GM12878 (cell line): ENCODE measurements around the gene LDLR.

Experiments used
- EZH2 ChIP-seq: IDR thresholded peaks from 2 replicates; pipeline ENCODE4 v1.6.1; 2012; ENCODE audit warnings: low read depth, mild to moderate bottlenecking, control low read depth, inconsistent platforms, low read length, borderline replicate concordance; ENCODE audit not compliant: control insufficient read depth
- NFIC ChIP-seq: IDR thresholded peaks from 2 replicates; pipeline ENCODE4 v1.6.1; 2012; ENCODE audit warnings: low read depth, mild to moderate bottlenecking, inconsistent platforms, low read length, moderate library complexity
- PKNOX1 ChIP-seq: fragments of 450-650 bp; IDR thresholded peaks from 2 replicates; pipeline ENCODE4 v1.6.1; 2016; ENCODE audit warnings: mild to moderate bottlenecking
- SREBF1 ChIP-seq: IDR thresholded peaks from 2 replicates; pipeline ENCODE4 v1.6.1; 2012; ENCODE audit warnings: mild to moderate bottlenecking, low read length

- TF ChIP-seq SREBF1 = no peak
- no peak for TF ChIP-seq PKNOX1
- no peak for TF ChIP-seq NFIC
- no peak for TF ChIP-seq EZH2
These were observed 63.2 kb downstream of the LDLR start for GRCh38 chr19:11152318-11153062.
